GM23248 (cell line): ENCODE results near the gene SRCIN1. TPM values are rescaled to one million over a fixed set of nuclear protein-coding genes. Genes with fewer than 3 reads are reported as not detected.
A peak's percentile ranks its signal among the peaks of the same experiment; 100 is the strongest.

ENCODE experiments used
- DNase-seq: peaks from one replicate; pipeline ENCODE4 v3.0.0-alpha.2; 2015
- H2AFZ ChIP-seq: fragments of 200-600 bp; sonication (generic); 2 replicates; pipeline ENCODE4 v1.6.1; 2016; ENCODE audit warnings: antibody characterized with exemption
- H3F3A ChIP-seq: fragments of 200-600 bp; sonication (generic); 2 replicates; pipeline ENCODE4 v1.6.1; 2016; ENCODE audit warnings: mild to moderate bottlenecking, antibody characterized with exemption, mixed run types; ENCODE audit not compliant: insufficient read depth
- H3K27ac ChIP-seq: fragments of 200-600 bp; sonication (generic); 2 replicates; pipeline ENCODE4 v1.5.1; 2016; ENCODE audit warnings: mild to moderate bottlenecking
- H3K27me3 ChIP-seq: fragments of 200-600 bp; sonication (generic); replicated peaks from 2 replicates; pipeline ENCODE4 v1.6.1; 2016; ENCODE audit warnings: mild to moderate bottlenecking; ENCODE audit not compliant: insufficient read depth
- H3K36me3 ChIP-seq: fragments of 200-600 bp; sonication (generic); 2 replicates; pipeline ENCODE4 v1.6.1; 2016; ENCODE audit warnings: low read depth, mild to moderate bottlenecking
- H3K4me1 ChIP-seq: fragments of 200-600 bp; sonication (generic); 2 replicates; pipeline ENCODE4 v1.6.1; 2016; ENCODE audit warnings: mild to moderate bottlenecking; ENCODE audit not compliant: insufficient read depth
- H3K4me2 ChIP-seq: fragments of 200-600 bp; sonication (generic); one replicate; pipeline ENCODE4 v1.6.1; 2016; ENCODE audit warnings: mild to moderate bottlenecking; ENCODE audit not compliant: unreplicated experiment
- H3K4me3 ChIP-seq: fragments of 200-600 bp; sonication (generic); 2 replicates; pipeline ENCODE4 v1.5.1; 2016; ENCODE audit warnings: mild to moderate bottlenecking
- H3K79me2 ChIP-seq: fragments of 200-600 bp; sonication (generic); 2 replicates; pipeline ENCODE4 v1.6.1; 2016; ENCODE audit warnings: mild to moderate bottlenecking; ENCODE audit not compliant: insufficient read depth
- H3K9ac ChIP-seq: fragments of 200-600 bp; sonication (generic); 2 replicates; pipeline ENCODE4 v1.6.1; 2016; ENCODE audit warnings: mild to moderate bottlenecking
- H3K9me2 ChIP-seq: fragments of 200-600 bp; sonication (generic); 2 replicates; pipeline ENCODE4 v1.6.1; 2016; ENCODE audit warnings: mixed run types, mild to moderate bottlenecking, moderate library complexity; ENCODE audit not compliant: insufficient read depth
- H3K9me3 ChIP-seq: fragments of 200-600 bp; sonication (generic); one replicate; pipeline ENCODE4 v1.6.1; 2017; ENCODE audit warnings: low read depth
- H4K20me1 ChIP-seq: fragments of 200-600 bp; sonication (generic); 2 replicates; pipeline ENCODE4 v1.6.0; 2016; ENCODE audit not compliant: insufficient read depth
- EZH2 ChIP-seq: fragments of 200-600 bp; sonication (generic); IDR thresholded peaks from 2 replicates; pipeline ENCODE4 v1.6.1; 2018; ENCODE audit warnings: antibody characterized with exemption, mild to moderate bottlenecking; ENCODE audit not compliant: insufficient read depth, poor library complexity, severe bottlenecking
- EZH2phosphoT487 ChIP-seq: fragments of 200-600 bp; sonication (generic); IDR thresholded peaks from 2 replicates; pipeline ENCODE4 v1.6.1; 2018; ENCODE audit warnings: antibody characterized with exemption, moderate library complexity, mild to moderate bottlenecking, low read depth; ENCODE audit not compliant: insufficient read depth
- WGBS, 2 experiments: methylation state at CpG; one replicate each; pipeline ENCODE4 v1.1.6; 2015 to 2017; ENCODE audit warnings: low lambda C conversion rate in 2 of 2, low coverage in 1 of 2; ENCODE audit errors: missing lambda C conversion rate in 2 of 2; 5-methylcytosine and 5-hydroxymethylcytosine counted together
- in situ Hi-C: fragments of 300-500 bp; cut with MboI; formaldehyde crosslinking; loops from 2 replicates; pipeline ENCODE4 v1.15.0; 2020
- polyA plus RNA-seq: library from polyadenylated mRNA; unstranded; fragments of >200 nt; fragmentation: Nextera tagmentation; extraction: Ambion mirVana; gene quantifications from 2 replicates; pipeline ENCODE4 v1.2.1, GENCODE V29; 2016
- total RNA-seq: library from RNA; depleted of rRNA; stranded (reverse); fragments of >200 nt; shearing (Covaris generic); gene quantifications from 2 replicates; pipeline ENCODE4 v1.2.3, GENCODE V29; 2014

The SRCIN1 gene
- total and polyA plus RNA-seq, 2 experiments from 2014 or later, result not detected

DNA sequence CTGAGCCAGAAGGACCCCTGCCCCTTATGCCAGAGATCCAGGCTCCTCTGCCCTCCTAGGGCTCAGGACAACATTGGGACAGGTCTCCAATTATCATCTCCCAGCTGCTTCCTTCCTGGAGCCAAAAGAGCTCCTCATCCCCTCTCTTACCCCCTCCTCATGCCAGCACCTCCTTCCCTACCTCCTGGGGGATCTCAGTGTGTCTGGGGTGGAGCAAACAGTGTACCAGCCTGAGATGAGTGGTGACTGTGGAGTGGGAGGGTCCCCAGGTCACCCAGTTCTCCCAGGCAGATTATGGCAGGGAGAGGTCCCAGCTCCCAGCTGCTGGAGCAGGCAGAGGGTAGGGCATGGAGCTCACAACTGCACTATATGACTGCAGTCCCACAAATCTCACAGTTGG lies 23.7 kb downstream of the SRCIN1 start:
- Histone ChIP-seq H3K4me2 (no peak overlapping the region), H3K9ac (no peak overlapping the region), H4K20me1 (no peaks in the 10 kb centered on the region), H3F3A (no peaks in the 10 kb centered on the region), H3K36me3 (no peaks in the 10 kb centered on the region), H3K9me3 (no peaks in the 10 kb centered on the region), H3K27ac (no peak overlapping the region), H3K9me2 (no peaks in the 10 kb centered on the region), H3K4me1 (no peaks in the 10 kb centered on the region; the same call in 1 of the 2 replicates), H3K4me3 (no peak overlapping the region), H3K79me2 (no peaks in the 10 kb centered on the region), H2AFZ (no peak overlapping the region), H3K27me3 (peaks cover 18% of the 10 kb centered on the region)
- TF ChIP-seq EZH2phosphoT487 (no peak), EZH2 (no peak)
- no peak for DNase-seq
- in situ Hi-C loops, result loop anchor here (10.0 kb wide), 1 partner anchor 157 kb away; the partner anchor contains the start of gene ARHGAP23

- H3F3A ChIP-seq, result no peaks in the 10 kb centered on the region
- H3K4me3 ChIP-seq, result no peak overlapping the region
- H3K9ac ChIP-seq, result no peak overlapping the region
- peak; percentile 73 for DNase-seq
- WGBS, 2 experiments, result 10 to 22% methylated on average over 7 of the region's 7 CpGs
- H3K36me3 ChIP-seq, result no peaks in the 10 kb centered on the region
- no peaks in the 10 kb centered on the region for H3K9me2 ChIP-seq
- H3K27me3 ChIP-seq, result peaks cover 10% of the 10 kb centered on the region
- no peak overlapping the region for H2AFZ ChIP-seq
- H3K4me1 ChIP-seq, result no peaks in the 10 kb centered on the region; the same call in 1 of the 2 replicates
- no peak overlapping the region for H3K27ac ChIP-seq
- no peak overlapping the region for H3K4me2 ChIP-seq
- TF ChIP-seq EZH2phosphoT487 (no peak), EZH2 (no peak)
- H3K9me3 ChIP-seq, result no peaks in the 10 kb centered on the region
- H3K79me2 ChIP-seq, result no peaks in the 10 kb centered on the region
- no peaks in the 10 kb centered on the region for H4K20me1 ChIP-seq
- in situ Hi-C loops, result loop anchor here (10.0 kb wide), 1 partner anchor 155 kb away; the partner anchor contains the start of gene ARHGAP23
These were observed 25.8 kb downstream of the SRCIN1 start for GRCh38 chr17:38579934-38580333.

DNA sequence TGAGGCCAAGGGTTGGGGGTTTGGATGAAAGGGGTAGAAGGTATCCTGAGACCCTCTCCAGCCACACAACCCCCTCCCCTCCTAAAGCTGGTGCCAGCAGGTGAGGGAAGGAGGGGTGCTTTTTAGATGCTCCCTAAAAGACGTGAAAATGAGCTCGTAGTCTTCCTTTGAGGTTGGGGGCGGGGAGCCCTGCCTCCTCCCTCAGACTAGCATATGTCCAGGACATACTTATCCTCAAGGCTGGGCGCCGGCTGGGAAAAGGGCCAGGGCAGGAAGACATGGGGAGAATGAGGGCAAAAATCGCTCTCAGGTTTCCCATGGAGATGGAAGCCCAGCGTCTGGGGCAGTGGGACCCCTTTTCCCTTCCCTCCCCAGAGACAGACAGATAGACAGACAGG lies 26.7 kb downstream of the SRCIN1 start:
- in situ Hi-C loops, result no loop called here
- WGBS, 2 experiments, result 66 to 68% methylated on average over 7 of the region's 7 CpGs
- Histone ChIP-seq H3K4me1 (no peaks in the 10 kb centered on the region; the same call in 1 of the 2 replicates), H4K20me1 (no peaks in the 10 kb centered on the region), H3K9me2 (no peaks in the 10 kb centered on the region), H3F3A (no peaks in the 10 kb centered on the region), H3K36me3 (no peaks in the 10 kb centered on the region), H3K27ac (no peak overlapping the region), H2AFZ (no peak overlapping the region), H3K9ac (no peak overlapping the region), H3K79me2 (no peaks in the 10 kb centered on the region), H3K9me3 (no peaks in the 10 kb centered on the region), H3K27me3 (peaks cover 13% of the 10 kb centered on the region), H3K4me3 (no peak overlapping the region), H3K4me2 (no peak overlapping the region)
- TF ChIP-seq EZH2 (no peak), EZH2phosphoT487 (no peak)
- no peak for DNase-seq

DNA sequence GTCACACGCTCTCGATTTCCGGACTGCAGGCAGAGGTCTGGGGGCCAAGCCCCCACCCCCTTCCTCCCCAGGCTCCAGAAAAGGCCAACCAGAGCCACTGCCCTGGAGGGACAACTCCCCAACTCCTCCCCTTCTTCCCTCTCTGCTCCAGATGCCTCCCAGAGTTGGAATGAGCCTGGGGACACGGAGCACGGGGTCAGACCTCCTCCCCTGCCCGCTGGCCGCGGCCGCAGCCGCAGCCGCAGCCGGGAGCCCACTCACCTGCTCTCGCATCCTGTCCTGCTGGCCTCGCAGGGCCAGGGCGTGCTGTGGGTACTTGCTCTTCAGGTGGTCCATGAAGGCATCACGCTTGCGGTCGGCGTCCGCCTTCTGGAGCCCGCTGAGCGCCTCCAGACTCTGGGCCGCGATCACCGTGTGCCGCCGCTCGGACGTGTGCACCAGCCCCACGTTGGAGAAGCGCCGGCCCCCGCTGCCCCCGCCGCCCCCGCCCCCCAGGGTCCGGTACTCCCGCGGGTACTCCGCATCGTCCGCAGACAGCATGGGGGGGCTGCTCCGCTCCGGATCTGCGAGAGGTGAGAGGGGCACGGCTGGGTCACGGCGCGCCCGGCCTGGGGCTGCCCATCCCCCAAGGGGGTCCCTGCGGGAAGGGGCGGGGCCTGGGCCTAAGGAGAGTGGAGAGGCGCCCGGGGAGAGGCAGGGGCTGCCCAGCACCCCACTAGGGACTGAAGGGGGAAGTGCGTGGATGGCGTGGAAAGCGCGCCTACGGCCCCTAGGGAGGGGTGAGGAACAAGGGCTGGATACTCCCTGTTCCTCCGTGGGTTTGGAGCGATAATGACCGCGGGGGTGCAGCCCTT lies 27.3 kb downstream of the SRCIN1 start:
- Histone ChIP-seq H3K4me2 (no peak overlapping the region), H3K4me1 (no peaks in the 10 kb centered on the region; the same call in 1 of the 2 replicates), H3K36me3 (no peaks in the 10 kb centered on the region), H3F3A (no peaks in the 10 kb centered on the region), H2AFZ (no peak overlapping the region), H3K27ac (no peak overlapping the region), H3K27me3 (peaks cover 19% of the 10 kb centered on the region), H3K9me2 (no peaks in the 10 kb centered on the region), H3K4me3 (no peak overlapping the region), H3K79me2 (no peaks in the 10 kb centered on the region), H4K20me1 (no peaks in the 10 kb centered on the region), H3K9ac (no peak overlapping the region), H3K9me3 (no peaks in the 10 kb centered on the region)
- no peak for DNase-seq
- TF ChIP-seq EZH2, result no peak
- no peak for TF ChIP-seq EZH2phosphoT487
- in situ Hi-C loops, result no loop called here
- WGBS, 2 experiments, result 37 to 48% methylated on average over 36 to 62 of the region's 63 CpGs
